GM19240 (cell line): ENCODE results near the gene ERLIN1.

Experiments used
- DNase-seq: peaks from one replicate; pipeline ENCODE4 v3.0.0; 2011; ENCODE audit warnings: low spot score; ENCODE audit not compliant: insufficient read length

The ERLIN1 gene

DNA sequence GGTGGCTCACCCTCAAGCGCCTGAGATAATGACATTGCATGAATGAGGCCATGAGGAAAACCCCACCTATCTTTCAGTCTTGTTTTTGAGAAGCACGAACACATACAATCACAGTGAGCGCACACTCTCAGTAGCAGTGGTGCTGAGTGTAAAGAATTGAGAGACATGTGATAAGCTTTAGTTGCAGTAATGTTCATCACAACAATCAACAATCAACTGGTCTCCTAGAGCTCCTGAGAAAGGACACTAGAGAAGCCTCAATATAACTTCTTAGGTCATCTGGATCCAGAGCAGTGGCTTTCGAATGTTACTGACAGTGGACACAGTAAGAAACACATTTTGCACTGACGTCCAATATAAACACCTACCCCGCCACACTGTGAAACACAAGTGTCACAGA is 12.8 kb downstream of the ERLIN1 start:
- no peak for DNase-seq

DNA sequence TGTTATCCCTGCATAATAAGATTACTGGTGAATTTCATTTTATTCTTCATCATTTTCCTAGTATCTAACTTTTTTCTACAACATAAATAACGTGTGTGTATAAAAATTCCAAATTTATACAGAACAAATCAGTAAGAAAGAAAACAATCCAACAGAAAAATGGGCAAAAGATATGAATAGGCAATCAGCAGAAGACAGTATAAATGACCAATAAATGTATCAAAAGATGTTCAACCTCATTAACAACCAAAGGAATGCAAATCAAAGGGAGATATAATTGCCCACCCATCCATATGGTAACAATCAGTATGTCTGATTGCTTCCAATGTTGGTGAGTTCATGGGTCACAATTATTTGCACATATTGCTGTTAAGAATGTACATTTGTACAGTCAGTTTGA is 13.5 kb downstream of the ERLIN1 start:
- DNase-seq = no peak

DNA sequence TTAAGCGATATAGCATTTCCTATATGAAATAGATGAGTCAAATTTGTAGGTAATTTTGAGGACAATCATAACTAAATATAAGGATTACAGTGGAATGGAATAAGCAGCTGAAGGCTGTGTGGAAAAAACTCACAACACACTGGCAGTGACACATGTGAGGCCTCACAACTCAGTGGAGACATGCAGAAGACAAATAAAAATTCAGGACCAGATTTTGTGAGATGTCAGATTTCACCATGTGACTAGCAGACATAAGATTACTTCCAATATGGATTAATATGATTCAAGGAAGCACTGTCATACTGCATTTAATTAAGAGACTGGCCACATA is 17.6 kb downstream of the ERLIN1 start:
- no peak for DNase-seq

DNA sequence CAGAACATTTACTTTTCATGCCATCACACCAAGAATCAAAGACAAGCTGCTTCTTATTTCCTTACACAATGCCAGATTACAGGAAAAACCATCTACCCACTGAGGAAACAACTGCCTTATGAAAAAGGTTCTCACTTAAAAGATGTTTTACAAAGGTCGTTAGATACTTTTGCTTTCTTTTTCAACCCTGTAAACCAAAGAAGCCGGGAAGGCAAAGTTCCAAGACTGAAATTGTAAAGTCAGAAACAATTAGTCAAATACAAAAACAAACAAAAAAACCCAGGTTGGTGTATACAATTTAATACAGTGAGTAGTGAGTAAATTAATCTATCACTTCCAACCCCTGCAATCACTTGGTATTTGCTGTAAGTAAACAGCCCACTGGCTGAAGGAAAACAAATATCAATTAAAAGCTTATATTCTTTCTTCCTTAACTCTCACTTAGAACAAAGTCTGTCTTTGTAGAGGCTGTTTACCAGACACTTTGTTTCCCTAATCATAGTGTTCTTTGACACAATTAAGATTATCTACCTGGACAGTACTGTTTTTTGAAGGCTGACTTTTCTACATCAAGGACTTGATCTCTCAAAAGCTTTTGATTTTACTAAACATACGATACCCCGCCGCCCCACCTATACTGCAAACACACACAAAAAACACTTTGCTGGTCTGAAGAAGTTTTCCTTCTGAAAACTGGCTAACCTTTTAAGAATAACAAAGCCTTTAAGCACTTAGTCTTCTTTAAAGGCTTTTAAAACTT is 18.1 kb downstream of the ERLIN1 start:
- DNase-seq = no peak

DNA sequence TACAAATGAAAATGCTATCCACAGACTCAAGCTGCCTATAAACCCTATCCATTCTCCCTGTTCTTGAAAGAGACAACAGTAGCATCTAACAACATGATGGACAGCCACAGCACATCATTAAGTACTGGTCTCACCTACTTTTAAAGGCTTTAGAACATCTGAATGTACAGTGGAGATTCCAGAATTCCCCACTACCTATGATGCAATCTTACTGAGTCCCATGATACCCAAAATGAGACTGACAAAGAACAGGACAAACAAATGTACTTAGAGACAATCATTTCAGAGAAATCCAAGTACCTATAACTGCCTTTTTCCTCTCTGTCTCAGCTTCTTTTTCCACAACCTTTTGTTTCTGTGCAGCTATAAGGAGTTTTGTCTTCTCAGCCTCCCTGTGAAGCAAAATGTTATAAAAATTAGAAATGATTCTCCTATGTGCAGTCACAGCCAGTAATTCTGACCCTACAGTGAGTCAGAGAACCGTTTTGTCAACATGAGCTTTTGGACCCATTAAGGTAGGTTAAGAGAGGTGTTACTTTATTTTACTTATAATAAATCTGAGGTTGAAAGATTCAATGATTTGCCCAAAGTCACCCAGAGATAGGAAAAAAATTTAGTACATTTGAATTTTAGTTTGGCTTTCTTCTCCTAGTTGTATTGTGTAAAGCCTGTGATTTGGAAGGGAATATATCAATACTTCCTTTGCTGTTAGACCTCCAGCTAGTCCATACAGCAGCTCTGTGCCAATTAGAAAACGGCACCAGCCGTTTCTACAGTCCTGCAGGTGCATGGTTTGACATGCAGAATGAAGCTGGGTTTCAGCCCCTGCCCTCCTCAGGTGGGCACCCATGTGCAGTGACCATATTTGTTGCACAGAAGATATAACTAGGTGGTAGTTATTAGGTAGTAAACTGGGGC is 21.9 kb downstream of the ERLIN1 start:
- DNase-seq = no peak

DNA sequence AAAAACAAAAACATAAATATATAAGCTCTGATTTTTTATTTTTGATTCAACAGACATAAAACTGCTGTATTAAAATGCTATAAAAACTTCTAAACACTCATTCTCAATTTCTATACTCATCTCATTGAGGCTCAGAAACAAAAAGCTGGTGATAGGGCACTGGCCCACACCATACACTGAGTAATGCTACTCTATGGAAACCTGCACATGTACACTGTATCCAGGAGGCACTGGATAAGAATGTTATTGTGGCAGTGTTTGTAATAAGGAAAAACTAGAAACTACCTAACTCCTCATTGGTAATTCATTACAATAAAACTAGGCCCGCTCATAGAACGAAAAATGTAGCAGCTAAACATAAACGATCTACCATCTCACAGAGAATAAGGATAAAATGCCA is 23.1 kb downstream of the ERLIN1 start:
- DNase-seq = no peak

DNA sequence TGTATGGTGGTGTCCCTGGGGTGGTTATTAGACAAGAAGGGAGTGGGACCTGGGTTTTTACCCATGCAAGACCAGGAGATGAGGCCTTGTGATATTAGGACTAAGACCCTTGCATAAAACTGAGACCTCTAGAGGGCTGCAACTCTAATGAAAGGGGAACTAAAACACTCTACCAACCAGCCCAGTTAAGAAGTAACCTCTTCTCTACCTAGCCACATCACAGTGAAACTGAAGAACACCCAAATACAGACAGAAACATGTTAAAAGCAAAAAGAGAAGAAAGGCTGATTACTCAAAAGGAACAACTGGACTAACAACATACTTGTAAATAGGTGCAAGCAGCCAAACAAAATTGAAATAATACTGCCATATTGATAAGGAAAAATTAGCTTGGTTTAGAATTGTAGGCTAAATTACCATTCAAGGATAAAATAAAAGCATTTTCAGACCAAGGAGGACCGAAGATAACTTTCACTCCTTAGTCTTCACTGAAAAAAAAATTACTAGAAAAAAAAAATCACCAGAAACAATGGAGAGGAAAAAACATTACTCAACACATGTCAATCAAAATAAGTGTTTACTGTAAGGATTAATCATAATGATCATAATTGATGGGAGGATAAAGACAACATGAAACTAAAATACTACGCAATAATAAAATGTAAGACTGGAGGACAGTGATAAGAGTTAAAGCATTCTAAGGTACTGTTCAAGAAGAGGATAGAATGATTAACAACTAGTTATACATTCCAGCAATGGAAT is 27.6 kb downstream of the ERLIN1 start:
- peak; percentile 31 for DNase-seq

DNA sequence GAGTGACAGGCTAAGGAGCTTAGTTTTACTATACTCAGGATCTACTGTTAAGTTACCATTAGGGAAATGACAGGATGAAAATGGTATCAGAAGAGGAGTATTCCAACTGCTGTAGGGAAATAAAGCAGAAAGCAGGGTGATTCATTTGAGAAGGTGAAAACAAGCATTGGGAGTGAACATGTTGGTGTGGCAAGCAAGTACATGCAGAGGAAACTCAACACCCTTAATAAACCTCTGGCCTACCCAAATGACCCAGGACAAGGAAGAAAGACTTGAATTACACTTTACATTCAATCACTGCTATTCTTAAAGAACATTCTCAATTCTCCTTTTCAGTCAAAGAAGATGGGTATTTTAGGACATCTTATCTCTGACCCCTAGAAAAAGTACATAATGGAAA is 28.7 kb downstream of the ERLIN1 start:
- no peak for DNase-seq

DNA sequence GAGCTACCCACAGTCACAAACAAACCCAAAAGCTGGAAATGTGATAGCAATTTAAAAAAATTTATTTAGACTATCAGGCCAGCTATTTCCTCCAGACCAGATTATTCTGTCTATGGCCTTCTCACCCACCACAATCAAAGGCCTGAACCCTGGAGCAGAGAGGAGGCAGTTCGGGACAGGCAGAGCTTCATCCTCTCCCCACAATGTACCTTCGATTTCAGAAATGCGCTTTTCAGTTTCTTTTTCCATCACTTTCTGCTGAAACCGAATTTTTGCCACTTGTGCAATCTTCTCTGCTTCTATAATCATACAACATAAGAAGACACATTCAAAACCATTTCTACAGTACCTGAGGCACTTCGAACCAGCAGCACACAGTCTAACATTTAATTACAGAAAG is 29.9 kb downstream of the ERLIN1 start:
- no peak for DNase-seq

DNA sequence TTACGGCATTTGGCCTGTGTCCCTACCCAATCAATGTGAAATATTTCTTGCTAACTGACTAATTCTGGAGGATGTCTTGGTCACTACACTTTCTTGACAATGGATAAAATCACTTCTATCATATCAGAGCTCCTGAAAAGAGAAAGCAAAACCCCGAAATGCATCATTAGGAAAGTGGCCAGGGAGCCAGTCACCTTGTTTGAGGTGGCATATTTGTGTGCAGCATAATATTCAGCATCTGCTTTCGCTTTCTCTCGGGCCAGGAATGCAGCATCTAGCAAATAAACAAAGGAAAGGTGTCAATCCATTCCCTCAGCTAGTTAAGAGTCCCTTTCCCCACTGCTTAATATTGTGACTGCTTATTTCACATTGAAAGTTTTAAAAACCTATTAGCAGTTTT is 31.2 kb downstream of the ERLIN1 start:
- no peak for DNase-seq

DNA sequence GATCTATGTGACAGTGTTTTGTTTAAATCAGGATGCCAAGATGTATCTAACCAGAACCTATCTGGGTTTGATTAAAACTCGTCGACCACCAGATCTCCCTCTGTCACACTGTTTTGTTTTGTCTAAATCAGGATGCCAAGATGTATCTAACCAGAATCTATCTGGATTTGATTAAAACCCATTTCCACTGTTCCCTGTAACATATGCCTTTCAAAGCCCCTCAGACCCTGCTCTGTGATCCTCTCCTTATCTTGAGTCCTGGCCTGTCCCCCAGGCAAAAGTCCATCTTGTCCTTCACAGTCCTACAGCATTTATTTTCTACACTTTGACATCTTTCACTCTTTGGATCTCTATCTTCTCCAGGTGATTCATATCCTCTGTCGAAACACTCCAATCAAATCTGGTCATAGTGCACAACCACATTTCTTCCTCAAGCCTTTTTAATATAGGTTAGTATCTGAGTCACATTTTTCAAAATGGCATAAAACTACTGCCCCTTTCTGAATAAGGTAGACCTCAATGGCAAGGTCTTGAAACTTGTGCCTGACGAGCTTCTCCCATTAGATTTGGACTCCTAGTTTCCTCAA is 32.5 kb downstream of the ERLIN1 start:
- DNase-seq = no peak

DNA sequence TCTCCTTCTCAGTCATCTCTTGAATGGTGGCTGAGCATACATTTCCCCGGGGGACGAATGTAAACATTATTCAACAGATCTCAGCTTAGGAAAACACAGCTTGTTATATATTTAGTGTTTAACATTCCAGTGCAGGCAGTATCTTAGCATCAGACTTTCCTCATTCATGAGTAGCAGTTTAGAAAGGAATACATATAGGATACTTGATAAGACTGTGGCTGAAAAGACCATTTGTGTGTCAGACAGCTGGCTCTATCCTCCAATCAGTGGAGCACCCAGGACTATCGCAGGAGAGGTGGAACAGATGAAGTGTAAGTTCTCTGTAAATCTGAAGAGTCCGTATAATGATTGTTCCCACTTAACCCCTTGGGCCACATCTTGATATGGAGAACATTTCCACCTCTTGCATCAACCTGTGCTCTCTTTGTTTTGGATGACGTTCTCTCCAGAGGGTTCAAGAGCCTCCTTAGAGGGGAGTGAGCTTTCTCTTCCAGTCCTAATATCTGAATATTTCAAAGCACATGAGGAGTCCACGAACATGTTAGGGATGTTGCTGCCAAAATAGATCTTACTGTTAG is 34.0 kb downstream of the ERLIN1 start:
- no peak for DNase-seq

DNA sequence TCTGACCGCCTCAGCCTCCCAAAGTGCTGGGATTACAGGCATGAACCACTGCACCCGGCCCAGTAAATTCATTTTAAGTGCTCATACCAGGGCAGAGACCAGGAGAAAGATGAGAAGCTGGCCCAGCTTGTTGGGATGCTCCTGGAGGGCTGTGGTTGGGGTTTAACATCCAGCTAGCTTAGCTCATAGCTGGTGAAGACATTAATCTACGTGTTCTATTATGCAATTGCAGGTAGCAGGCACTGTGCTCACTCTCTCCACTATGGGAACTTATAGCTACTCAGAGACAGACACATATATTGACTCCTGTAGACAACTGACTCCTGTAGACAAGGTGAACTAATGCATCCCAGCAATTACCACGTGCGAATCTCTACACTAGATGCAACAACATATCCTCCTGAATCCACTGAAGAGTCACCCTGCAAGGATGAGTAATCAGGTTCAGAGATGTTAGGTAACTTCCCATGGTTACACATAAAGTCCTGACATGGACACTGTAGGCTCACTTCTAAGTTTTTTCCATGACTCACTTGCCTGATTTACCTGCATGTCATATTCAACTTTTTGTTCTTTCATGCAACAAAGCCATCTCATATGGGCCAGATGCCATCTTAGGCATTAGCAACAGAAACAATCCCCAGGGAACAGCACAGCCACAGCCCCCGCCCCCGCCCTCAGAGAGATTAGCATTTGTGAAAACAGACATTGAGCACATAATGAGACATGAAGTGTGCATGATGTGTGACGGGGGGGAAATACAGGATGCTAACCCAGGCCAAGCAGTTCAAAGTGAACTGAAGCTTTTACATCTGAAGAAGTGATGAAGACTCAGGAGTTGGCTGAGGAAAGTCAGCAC is 37.2 kb downstream of the ERLIN1 start:
- no peak for DNase-seq

DNA sequence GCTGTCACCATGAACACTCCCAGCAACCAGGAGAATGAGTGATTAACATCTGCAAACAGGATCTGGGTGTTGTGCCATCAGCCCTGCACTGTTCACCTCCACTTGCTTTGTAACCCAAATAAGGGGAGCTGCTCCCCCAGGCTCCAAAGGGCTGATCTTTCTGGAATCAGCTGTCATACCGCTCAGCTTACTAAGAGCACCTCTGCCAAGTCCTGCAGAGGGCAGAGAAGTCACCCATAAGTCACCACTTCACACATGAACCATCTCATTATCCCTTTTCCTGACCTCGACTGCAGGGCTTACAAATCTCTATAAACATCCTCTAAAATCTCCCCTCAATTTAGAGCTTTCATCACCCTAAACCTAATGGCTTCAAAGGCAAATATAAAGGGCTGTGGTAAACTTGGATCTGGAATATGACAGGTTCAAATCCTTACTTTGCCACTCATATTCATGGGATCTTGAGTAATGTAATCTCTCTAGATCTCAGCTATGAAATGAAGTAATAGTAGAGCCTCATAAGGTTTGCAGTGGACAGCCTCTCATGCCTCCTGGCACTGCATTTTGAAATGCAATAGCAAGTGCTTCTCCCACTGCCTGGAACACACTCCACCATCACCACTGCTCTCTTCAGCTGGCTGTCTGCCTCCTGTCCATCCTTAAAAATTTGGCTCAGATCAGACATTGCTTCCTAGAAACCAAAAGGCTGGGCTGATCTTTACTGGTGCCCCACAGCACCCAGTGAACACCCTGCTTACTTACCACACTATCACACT is 38.8 kb downstream of the ERLIN1 start:
- no peak for DNase-seq

DNA sequence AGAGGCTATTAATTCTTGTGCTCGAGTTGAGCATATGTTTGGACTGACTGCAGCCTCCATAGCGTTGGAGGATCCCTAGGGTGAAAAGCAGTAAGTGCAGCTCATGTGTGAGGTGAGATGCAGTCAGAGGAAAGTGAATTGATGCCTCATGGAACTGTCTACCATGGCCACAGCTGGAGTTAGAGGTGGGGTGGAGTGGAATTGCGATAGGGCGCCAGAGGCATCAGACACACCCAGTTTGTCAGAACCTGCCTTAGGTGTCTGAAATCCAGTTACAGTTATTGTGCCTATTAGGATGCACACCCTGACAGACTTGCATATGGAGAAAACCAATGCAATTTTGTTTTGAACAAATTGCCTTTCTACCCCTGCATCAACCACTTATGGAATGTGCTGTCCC is 39.4 kb downstream of the ERLIN1 start:
- DNase-seq = no peak

DNA sequence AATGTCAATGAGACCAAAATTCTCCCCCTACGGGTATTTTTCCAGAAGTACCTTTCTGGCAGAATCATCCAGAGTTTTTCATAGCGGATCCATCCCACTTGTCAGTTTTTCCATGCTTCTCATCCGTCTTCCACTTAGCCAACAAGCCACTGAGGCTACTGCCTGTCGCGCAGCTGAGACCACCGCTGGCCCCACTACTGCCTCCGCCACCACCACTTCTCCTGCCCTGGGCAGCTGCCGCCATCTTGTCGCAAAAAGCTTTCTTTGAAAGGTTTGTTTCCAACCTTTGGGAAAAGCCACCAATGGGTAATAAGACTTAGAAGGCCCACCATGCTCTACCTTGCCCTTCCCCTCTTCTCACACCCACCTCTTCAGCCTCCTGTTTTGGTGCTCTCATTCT is 42.1 kb downstream of the ERLIN1 start:
- DNase-seq = no peak

DNA sequence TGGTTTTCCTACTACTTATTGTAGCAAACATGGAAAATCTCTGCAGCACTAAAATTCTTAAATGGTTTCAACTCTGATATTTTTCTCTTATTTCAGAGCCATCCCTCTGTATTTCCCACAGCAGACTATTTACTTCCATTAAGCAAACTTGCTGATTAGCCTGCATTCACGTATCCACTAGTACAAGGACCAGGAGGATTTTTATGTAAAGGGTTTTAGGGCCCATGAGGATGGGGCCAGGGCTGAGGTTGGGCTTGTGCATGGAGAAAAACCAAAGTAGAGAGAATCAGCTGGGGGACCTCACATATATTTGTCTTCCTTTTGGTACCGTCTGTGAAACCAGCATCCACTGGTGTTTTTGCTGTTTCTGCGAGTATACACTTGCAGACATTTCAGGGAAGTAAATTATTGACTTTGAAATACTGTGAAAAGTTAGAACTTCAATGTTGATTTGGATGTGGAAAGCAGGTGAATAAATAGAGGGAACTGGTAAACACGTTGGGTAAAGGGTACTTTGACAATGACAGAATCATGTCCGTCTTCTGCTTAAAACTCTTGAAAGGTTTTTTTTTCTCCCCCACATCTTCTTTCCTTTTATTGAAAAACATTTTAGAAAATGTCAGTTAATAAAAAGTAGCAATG is 44.3 kb downstream of the ERLIN1 start:
- no peak for DNase-seq

DNA sequence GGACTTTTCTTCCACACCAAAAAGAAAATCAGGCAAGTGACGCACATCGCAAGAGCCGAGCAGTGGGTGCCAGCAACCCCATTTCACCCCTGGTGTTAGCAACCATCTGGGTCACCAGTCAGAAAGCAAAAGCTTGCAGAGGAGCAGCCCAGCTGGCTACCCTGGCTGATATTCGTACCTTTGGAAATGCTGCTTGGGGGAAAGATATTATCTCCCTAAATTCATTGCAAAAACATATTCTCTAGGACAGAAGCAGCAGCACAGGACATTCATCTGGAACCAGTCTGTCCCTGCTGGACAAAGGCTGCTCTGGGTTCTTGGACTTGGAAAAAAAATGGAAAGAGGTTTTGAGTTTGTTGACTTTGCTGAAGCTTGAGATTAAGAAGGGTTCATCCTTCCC is 45.8 kb downstream of the ERLIN1 start:
- no peak for DNase-seq

DNA sequence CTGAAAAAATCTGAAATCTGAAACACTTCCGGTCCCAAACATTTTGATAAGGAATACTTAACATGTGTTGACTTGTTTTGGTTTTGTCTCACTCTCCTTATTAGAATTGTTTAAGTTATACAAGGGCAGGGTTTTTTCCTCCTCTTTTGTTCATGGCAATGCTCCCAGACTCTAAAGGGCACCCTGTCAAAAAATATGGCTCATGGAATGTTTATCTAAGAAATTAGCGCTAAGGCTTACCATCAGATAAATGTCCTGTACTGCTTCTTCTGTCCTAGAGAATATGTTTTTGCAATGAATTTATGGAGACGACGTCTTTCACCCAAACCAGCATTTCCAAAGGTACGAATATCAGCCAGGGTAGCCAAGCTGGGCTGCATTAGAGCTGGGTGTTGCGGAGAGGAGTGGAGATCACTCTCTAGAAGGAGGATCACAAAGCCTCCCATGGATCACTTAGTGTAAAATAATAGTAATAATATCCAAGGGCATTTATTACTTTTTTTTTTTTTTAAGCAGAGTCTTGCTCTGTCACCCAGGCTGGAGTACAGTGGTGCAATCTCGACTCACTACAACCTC is 46.8 kb downstream of the ERLIN1 start:
- no peak for DNase-seq
